Testis (tissue), 3 donors: Measurements from ENCODE around the gene FBLN5. TPM values are rescaled to one million over a fixed set of nuclear protein-coding genes. Genes with fewer than 3 reads are reported as not detected.

Experiments
- DNase-seq: peaks from one replicate; pipeline ENCODE4 v3.0.0-alpha.2; 2019
- H3K27ac ChIP-seq, 2 donors: fragments of 200-600 bp; sonication (generic); one replicate each; pipeline ENCODE4 v1.5.1; 2019
- H3K27me3 ChIP-seq: fragments of 200-600 bp; sonication (generic); one replicate; pipeline ENCODE4 v1.5.1; 2019
- H3K36me3 ChIP-seq: fragments of 200-600 bp; sonication (generic); one replicate; pipeline ENCODE4 v1.5.1; 2017; ENCODE audit warnings: low read depth; ENCODE audit errors: missing control alignments
- H3K4me1 ChIP-seq: fragments of 200-600 bp; sonication (generic); one replicate; pipeline ENCODE4 v1.5.1; 2019
- H3K4me3 ChIP-seq, 2 donors: fragments of 200-600 bp; sonication (generic); one replicate each; pipeline ENCODE4 v1.5.1; 2017 to 2019
- H3K9me3 ChIP-seq: fragments of 200-600 bp; sonication (generic); one replicate; pipeline ENCODE4 v1.5.1; 2017
- POLR2A ChIP-seq: fragments of 450-650 bp; IDR thresholded peaks from one replicate; pipeline ENCODE4 v1.6.1; 2017; ENCODE audit warnings: antibody characterized with exemption, mild to moderate bottlenecking, moderate library complexity
- WGBS, 2 donors: methylation state at CpG; one replicate each; pipeline ENCODE4 v1.1.5; 2018; 5-methylcytosine and 5-hydroxymethylcytosine counted together
- intact Hi-C: fragments of 100-400 bp; cut with DNase I; formaldehyde crosslinking; loops from one replicate; pipeline ENCODE4 v1.15.1; 2023; ENCODE audit warnings: low total_unique reads
- polyA plus RNA-seq: library from polyadenylated mRNA; stranded (reverse); fragments of 350-450 nt; fragmentation: Illumina TruSeq; extraction: RNeasy Lipid Tissue Mini Kit (QIAGEN cat#74804); gene quantifications from one replicate; pipeline ENCODE4 v1.2.3, GENCODE V29; 2014; ENCODE audit warnings: low read depth, low replicate concordance; ENCODE audit not compliant: insufficient read depth
- total RNA-seq, 2 donors: library from RNA; depleted of rRNA; stranded (reverse); fragments of >200 nt; gene quantifications; one replicate each; pipeline ENCODE4 v1.2.3, GENCODE V29; 2016
- TF ChIP-seq, protein P1 (sequence below), 3 experiments: fragments of 450-650 bp in 2 of 3; fragments of 200-600 bp in 1 of 3; sonication (generic) in 1 of 3; IDR thresholded peaks; one replicate each; pipeline ENCODE4 v1.5.1; 2016 to 2019; ENCODE audit warnings: antibody characterized with exemption in 3 of 3, mild to moderate bottlenecking in 2 of 3, moderate library complexity in 1 of 3

The FBLN5 gene
- total and polyA plus RNA-seq, 3 donors from 2014 or later, result 88.1 to 118 (median 110) TPM

DNA sequence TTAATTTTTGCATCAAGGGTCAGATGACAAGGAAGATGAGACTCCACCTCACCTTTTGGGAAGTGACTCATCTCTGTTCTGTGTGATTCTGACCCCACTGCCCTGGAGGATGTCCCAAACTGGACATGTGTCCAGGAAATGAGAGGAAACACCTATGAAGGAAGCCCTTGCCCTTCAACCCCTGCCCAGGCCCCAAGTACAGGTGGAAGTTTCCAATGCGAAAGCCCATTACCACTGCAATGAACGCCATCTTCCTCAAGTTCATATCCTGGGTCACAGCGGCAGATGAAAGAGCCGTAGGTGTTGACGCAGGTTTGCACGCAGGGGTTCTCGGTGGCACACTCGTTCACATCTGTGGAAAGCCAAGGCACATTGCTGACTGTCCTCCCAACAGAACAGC lies 60.5 kb downstream of the FBLN5 start:
- no peaks in the 10 kb centered on the region for H3K27me3 ChIP-seq
- WGBS, 2 donors, result 93 to 99% methylated on average over 5 to 8 of the region's 8 CpGs
- no peak overlapping the region for H3K4me3 ChIP-seq
- TF ChIP-seq, protein P1, sequence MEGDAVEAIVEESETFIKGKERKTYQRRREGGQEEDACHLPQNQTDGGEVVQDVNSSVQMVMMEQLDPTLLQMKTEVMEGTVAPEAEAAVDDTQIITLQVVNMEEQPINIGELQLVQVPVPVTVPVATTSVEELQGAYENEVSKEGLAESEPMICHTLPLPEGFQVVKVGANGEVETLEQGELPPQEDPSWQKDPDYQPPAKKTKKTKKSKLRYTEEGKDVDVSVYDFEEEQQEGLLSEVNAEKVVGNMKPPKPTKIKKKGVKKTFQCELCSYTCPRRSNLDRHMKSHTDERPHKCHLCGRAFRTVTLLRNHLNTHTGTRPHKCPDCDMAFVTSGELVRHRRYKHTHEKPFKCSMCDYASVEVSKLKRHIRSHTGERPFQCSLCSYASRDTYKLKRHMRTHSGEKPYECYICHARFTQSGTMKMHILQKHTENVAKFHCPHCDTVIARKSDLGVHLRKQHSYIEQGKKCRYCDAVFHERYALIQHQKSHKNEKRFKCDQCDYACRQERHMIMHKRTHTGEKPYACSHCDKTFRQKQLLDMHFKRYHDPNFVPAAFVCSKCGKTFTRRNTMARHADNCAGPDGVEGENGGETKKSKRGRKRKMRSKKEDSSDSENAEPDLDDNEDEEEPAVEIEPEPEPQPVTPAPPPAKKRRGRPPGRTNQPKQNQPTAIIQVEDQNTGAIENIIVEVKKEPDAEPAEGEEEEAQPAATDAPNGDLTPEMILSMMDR (IDR thresholded peaks at IDR 0.05), result no peak
- no peak for TF ChIP-seq POLR2A
- no peaks in the 10 kb centered on the region for H3K9me3 ChIP-seq
- no peaks in the 10 kb centered on the region for H3K36me3 ChIP-seq
- intact Hi-C loops, result no loop called here
- H3K27ac ChIP-seq, result peak overlapping the region in 1 of 2 donors; percentile 53
- no peak for DNase-seq
- H3K4me1 ChIP-seq, result peaks cover 44% of the 10 kb centered on the region

DNA sequence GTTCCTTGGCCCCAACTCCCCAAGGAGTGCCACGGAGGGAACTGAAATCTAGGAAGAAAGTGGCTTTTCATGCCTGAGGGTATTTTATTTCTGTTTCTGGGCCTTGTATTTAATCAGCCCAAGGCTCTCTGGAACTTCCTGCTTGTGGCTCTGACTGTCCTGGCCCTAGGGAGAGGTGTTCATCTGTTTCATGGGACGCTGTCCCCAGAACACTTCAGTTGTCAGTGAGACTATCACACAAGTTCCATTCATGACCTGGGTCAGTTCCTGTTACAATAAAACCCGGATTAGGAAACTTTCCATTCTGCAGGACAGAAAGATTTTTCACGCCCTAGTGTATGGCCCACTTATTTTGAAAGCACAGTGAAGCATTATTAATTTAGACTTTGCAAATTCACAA lies 61.7 kb downstream of the FBLN5 start:
- Histone ChIP-seq H3K4me1 (peaks cover 41% of the 10 kb centered on the region), H3K4me3 (no peak overlapping the region), H3K27me3 (no peaks in the 10 kb centered on the region), H3K36me3 (no peaks in the 10 kb centered on the region), H3K27ac (peak overlapping the region; percentile 12 to 83), H3K9me3 (no peaks in the 10 kb centered on the region)
- intact Hi-C loops, result no loop called here
- TF ChIP-seq POLR2A, result no peak
- TF ChIP-seq, protein P1 (IDR thresholded peaks at IDR 0.05), result no peak
- DNase-seq, result no peak
- 46 to 59% methylated on average over 4 of the region's 4 CpGs for WGBS, 2 donors

DNA sequence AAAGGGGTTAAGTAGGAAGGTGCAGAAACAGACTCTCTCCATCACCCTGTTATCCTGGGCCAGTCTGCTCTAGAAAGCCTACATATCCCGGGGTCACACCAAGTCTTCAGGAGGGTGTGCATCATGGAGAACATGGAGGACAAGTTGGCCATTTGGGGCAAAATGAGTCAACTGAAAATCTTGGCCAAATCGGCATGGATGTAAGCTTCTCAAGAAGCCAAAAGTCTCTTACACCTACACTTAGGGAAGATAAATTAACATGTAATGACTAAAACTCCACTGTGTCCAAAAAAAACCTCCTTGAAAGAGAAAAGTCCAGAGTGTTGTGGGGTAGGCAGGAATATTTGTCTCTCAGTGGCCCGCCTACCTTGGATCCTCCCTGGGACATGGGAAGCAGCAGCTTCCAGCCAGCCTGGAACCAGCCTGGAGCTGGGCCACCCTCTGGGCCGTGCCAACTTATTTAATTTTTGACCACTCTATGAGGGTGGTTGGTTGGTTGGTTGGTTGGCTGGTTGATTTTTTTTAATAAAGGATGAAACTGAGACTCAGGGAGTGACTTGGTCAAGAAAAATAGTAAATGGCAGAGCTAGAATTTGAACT lies 62.3 kb downstream of the FBLN5 start:
- Histone ChIP-seq H3K4me3 (no peak overlapping the region), H3K27ac (peak overlapping the region; percentile 12 to 83), H3K27me3 (no peaks in the 10 kb centered on the region), H3K9me3 (no peaks in the 10 kb centered on the region), H3K4me1 (peaks cover 37% of the 10 kb centered on the region), H3K36me3 (no peaks in the 10 kb centered on the region)
- intact Hi-C loops, result no loop called here
- DNase-seq, result no peak
- TF ChIP-seq POLR2A, result no peak
- TF ChIP-seq, protein P1 (IDR thresholded peaks at IDR 0.05), result no peak
- 70 to 89% methylated on average over 4 of the region's 4 CpGs for WGBS, 2 donors

DNA sequence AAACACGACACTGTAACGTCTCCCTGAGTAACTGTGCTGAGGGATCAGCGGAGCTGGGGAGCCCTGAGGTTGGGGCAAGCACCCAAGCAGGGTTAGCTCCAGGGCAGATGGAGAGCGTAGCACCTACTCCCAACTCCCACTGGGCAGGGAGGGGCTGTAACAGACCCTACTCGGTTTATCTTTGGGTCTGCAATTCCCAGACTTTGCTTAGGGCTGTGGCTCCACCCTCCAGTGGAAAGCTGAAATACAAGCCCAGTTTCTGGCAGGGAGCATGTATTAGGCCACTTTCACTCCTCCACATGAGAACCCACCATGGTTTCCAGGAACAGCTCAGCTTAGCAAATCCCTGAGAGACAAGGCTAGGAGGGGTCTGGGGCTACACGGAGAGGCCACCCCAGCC lies 62.8 kb downstream of the FBLN5 start:
- H3K4me1 ChIP-seq, result peaks cover 32% of the 10 kb centered on the region
- H3K9me3 ChIP-seq, result no peaks in the 10 kb centered on the region
- no peaks in the 10 kb centered on the region for H3K27me3 ChIP-seq
- TF ChIP-seq, protein P1 (IDR thresholded peaks at IDR 0.05), result no peak
- no peak for TF ChIP-seq POLR2A
- H3K27ac ChIP-seq, result peak overlapping the region; percentile 60 to 83
- H3K36me3 ChIP-seq, result no peaks in the 10 kb centered on the region
- no peak for DNase-seq
- no peak overlapping the region for H3K4me3 ChIP-seq
- WGBS, 2 donors, result 49 to 65% methylated on average over 6 of the region's 6 CpGs
- intact Hi-C loops, result no loop called here

DNA sequence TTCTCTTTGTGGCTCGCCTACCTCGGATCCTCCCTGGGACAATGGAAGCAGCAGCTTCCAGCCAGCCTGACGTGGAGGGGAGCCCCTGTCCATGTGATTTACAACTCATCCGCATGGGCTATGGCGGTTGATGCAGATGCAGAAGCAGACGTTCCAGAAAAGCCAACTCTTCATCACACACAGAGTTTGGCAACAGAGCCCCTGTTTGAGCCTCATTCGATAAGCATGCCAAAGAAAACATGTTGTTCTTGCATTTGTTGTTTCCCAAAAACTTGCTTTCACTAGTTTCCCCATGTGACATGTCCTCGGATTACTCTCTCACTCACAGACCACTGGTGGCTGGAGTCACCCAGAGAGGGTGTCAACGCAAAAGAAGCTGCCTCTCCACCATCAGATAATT lies 63.7 kb downstream of the FBLN5 start:
- intact Hi-C loops, result no loop called here
- DNase-seq, result peak; percentile 78
- Histone ChIP-seq H3K27ac (peak overlapping the region; percentile 60 to 83), H3K36me3 (no peaks in the 10 kb centered on the region), H3K27me3 (no peaks in the 10 kb centered on the region), H3K9me3 (no peaks in the 10 kb centered on the region), H3K4me3 (no peak overlapping the region), H3K4me1 (peaks cover 22% of the 10 kb centered on the region)
- TF ChIP-seq POLR2A, result no peak
- TF ChIP-seq, protein P1 (IDR thresholded peaks at IDR 0.05), result no peak
- 59 to 62% methylated on average over 9 of the region's 9 CpGs for WGBS, 2 donors
